Neural progenitor cell (in vitro differentiated cells): ENCODE measurements around the gene FAT3. TPM values are rescaled to one million over a fixed set of nuclear protein-coding genes. Genes with fewer than 3 reads are reported as not detected.
A peak's percentile ranks its signal among the peaks of the same experiment; 100 is the strongest.

ENCODE experiments used
- DNase-seq: peaks from one replicate; pipeline ENCODE4 v3.0.0-alpha.2; 2016; ENCODE audit warnings: low spot score
- H2AFZ ChIP-seq: fragments of 200-600 bp; sonication (generic); replicated peaks from 2 replicates; pipeline ENCODE4 v1.6.1; 2016; ENCODE audit warnings: antibody characterized with exemption
- H3F3A ChIP-seq: fragments of 200-600 bp; sonication (generic); 2 replicates; pipeline ENCODE4 v1.6.1; 2016; ENCODE audit warnings: antibody characterized with exemption, low read depth
- H3K27ac ChIP-seq: fragments of 200-600 bp; sonication (generic); 2 replicates; pipeline ENCODE4 v1.5.1; 2016; ENCODE audit warnings: mild to moderate bottlenecking
- H3K27me3 ChIP-seq: fragments of 200-600 bp; sonication (generic); 2 replicates; pipeline ENCODE4 v1.6.1; 2016; ENCODE audit warnings: mild to moderate bottlenecking, moderate library complexity
- H3K36me3 ChIP-seq: fragments of 200-600 bp; sonication (generic); 2 replicates; pipeline ENCODE4 v1.5.1; 2016
- H3K4me1 ChIP-seq: fragments of 200-600 bp; sonication (generic); 2 replicates; pipeline ENCODE4 v1.6.1; 2016; ENCODE audit warnings: mixed run types
- H3K4me2 ChIP-seq: fragments of 200-600 bp; sonication (generic); 2 replicates; pipeline ENCODE4 v1.6.1; 2016
- H3K4me3 ChIP-seq: fragments of 200-600 bp; sonication (generic); 2 replicates; pipeline ENCODE4 v1.5.1; 2016
- H3K79me2 ChIP-seq: fragments of 200-600 bp; sonication (generic); 2 replicates; pipeline ENCODE4 v1.6.1; 2016; ENCODE audit warnings: low read depth
- H3K9ac ChIP-seq: fragments of 200-600 bp; sonication (generic); 2 replicates; pipeline ENCODE4 v1.6.1; 2016
- H3K9me3 ChIP-seq: fragments of 200-600 bp; sonication (generic); 2 replicates; pipeline ENCODE4 v1.5.1; 2016; ENCODE audit warnings: low read depth
- H4K20me1 ChIP-seq: fragments of 200-600 bp; sonication (generic); 2 replicates; pipeline ENCODE4 v1.6.1; 2016; ENCODE audit warnings: low read depth
- H3K27ac Mint-ChIP-seq: 3 replicates; pipeline ENCODE4 v1.8.0; 2021; ENCODE audit warnings: mixed read lengths
- H3K27me3 Mint-ChIP-seq: 2 replicates; pipeline ENCODE4 v1.8.0; 2022; ENCODE audit warnings: low read depth, mild to moderate bottlenecking, inconsistent platforms, moderate library complexity, mixed read lengths; ENCODE audit not compliant: insufficient read depth
- H3K36me3 Mint-ChIP-seq: 3 replicates; pipeline ENCODE4 v1.8.0; 2021; ENCODE audit warnings: mixed read lengths
- H3K4me1 Mint-ChIP-seq: 3 replicates; pipeline ENCODE4 v1.8.0; 2021; ENCODE audit warnings: mixed read lengths
- H3K4me3 Mint-ChIP-seq: 3 replicates; pipeline ENCODE4 v1.8.0; 2021; ENCODE audit warnings: mild to moderate bottlenecking, moderate library complexity, mixed read lengths
- H3K9me3 Mint-ChIP-seq: 3 replicates; pipeline ENCODE4 v1.8.0; 2020; ENCODE audit warnings: mixed read lengths
- CTCF ChIP-seq: fragments of 200-600 bp; sonication (generic); IDR thresholded peaks from 2 replicates; pipeline ENCODE4 v1.5.1; 2017; ENCODE audit warnings: antibody characterized with exemption, mild to moderate bottlenecking
- EZH2 ChIP-seq: fragments of 200-600 bp; sonication (generic); IDR thresholded peaks from 2 replicates; pipeline ENCODE4 v1.6.1; 2017; ENCODE audit warnings: antibody characterized with exemption, mild to moderate bottlenecking, moderate library complexity
- EZH2phosphoT487 ChIP-seq: fragments of 200-600 bp; sonication (generic); IDR thresholded peaks from 2 replicates; pipeline ENCODE4 v1.6.1; 2017; ENCODE audit warnings: antibody characterized with exemption
- total RNA-seq: library from RNA; depleted of rRNA; stranded (reverse); fragments of >200 nt; gene quantifications from 2 replicates; pipeline ENCODE4 v1.2.3, GENCODE V29; 2015; ENCODE audit warnings: low replicate concordance

FAT3 gene
- total RNA-seq, 1 donor from 2014 or later: 22.0 TPM

GRCh38 chr11:92226331-92227229, 2.0 kb downstream of the FAT3 start:
- peak; percentile 78 for DNase-seq
- H3K4me3 ChIP-seq: peak overlapping the region; percentile 63
- no peak overlapping the region for H3K9ac ChIP-seq
- H2AFZ ChIP-seq: peak overlapping the region; percentile 75
- H3K4me1 ChIP-seq: peaks cover 33% of the 10 kb centered on the region
- no peaks in the 10 kb centered on the region for H3K9me3 Mint-ChIP-seq
- H3K36me3 ChIP-seq: no peaks in the 10 kb centered on the region
- H3K27ac ChIP-seq: no peak overlapping the region
- no peaks in the 10 kb centered on the region for H3K9me3 ChIP-seq
- no peaks in the 10 kb centered on the region for H4K20me1 ChIP-seq
- H3K27ac Mint-ChIP-seq: peak overlapping the region; percentile 99
- H3K36me3 Mint-ChIP-seq: peaks cover 3% of the 10 kb centered on the region
- TF ChIP-seq EZH2phosphoT487 (peak; percentile 6), EZH2 (no peak)
- H3K4me2 ChIP-seq: peak overlapping the region; percentile 93
- H3K27me3 Mint-ChIP-seq: peaks cover 18% of the 10 kb centered on the region
- peaks cover 55% of the 10 kb centered on the region for H3F3A ChIP-seq
- H3K79me2 ChIP-seq: peaks cover 22% of the 10 kb centered on the region
- peaks cover 30% of the 10 kb centered on the region for H3K27me3 ChIP-seq
- H3K4me3 Mint-ChIP-seq: peak overlapping the region; percentile 98
- peaks cover 56% of the 10 kb centered on the region for H3K4me1 Mint-ChIP-seq

- Mint-ChIP-seq H3K27me3 (peaks cover 15% of the 10 kb centered on the region), H3K4me3 (peak overlapping the region; percentile 98), H3K27ac (peak overlapping the region; percentile 99), H3K4me1 (peaks cover 58% of the 10 kb centered on the region), H3K9me3 (no peaks in the 10 kb centered on the region), H3K36me3 (peaks cover 3% of the 10 kb centered on the region)
- Histone ChIP-seq H3K36me3 (no peaks in the 10 kb centered on the region), H3K4me3 (peak overlapping the region; percentile 63), H2AFZ (peak overlapping the region; percentile 75), H4K20me1 (no peaks in the 10 kb centered on the region), H3K27ac (no peak overlapping the region), H3K4me1 (peaks cover 33% of the 10 kb centered on the region), H3K9ac (no peak overlapping the region), H3F3A (peaks cover 55% of the 10 kb centered on the region), H3K27me3 (peaks cover 28% of the 10 kb centered on the region), H3K9me3 (no peaks in the 10 kb centered on the region), H3K4me2 (peak overlapping the region; percentile 93), H3K79me2 (peaks cover 26% of the 10 kb centered on the region)
- DNase-seq: peak; percentile 70
- TF ChIP-seq EZH2phosphoT487: no peak
- TF ChIP-seq CTCF: no peak
- TF ChIP-seq EZH2: no peak
Observed at GRCh38 chr11:92227230-92227814, 2.7 kb downstream of the FAT3 start.

GRCh38 chr11:92227959-92228935, 3.6 kb downstream of the FAT3 start:
- H3K4me3 Mint-ChIP-seq: peak overlapping the region; percentile 98
- H3K4me1 Mint-ChIP-seq: peaks cover 50% of the 10 kb centered on the region
- no peaks in the 10 kb centered on the region for H3K36me3 ChIP-seq
- H3K79me2 ChIP-seq: peaks cover 36% of the 10 kb centered on the region
- H3K9me3 ChIP-seq: no peaks in the 10 kb centered on the region
- DNase-seq: peak; percentile 13
- H3K27ac ChIP-seq: no peak overlapping the region
- H3K4me2 ChIP-seq: peak overlapping the region; percentile 93
- no peaks in the 10 kb centered on the region for H3K9me3 Mint-ChIP-seq
- TF ChIP-seq EZH2 (no peak), EZH2phosphoT487 (no peak), CTCF (no peak)
- H2AFZ ChIP-seq: no peak overlapping the region
- H3F3A ChIP-seq: peaks cover 46% of the 10 kb centered on the region
- H3K27me3 Mint-ChIP-seq: peaks cover 11% of the 10 kb centered on the region
- no peak overlapping the region for H3K9ac ChIP-seq
- peaks cover 19% of the 10 kb centered on the region for H3K27me3 ChIP-seq
- H3K4me3 ChIP-seq: peak overlapping the region; percentile 63
- peak overlapping the region; percentile 99 for H3K27ac Mint-ChIP-seq
- peaks cover 3% of the 10 kb centered on the region for H3K36me3 Mint-ChIP-seq
- peaks cover 31% of the 10 kb centered on the region for H3K4me1 ChIP-seq
- no peaks in the 10 kb centered on the region for H4K20me1 ChIP-seq
